ENCODE results near the gene SRD5A1.

Gene SRD5A1

DNA sequence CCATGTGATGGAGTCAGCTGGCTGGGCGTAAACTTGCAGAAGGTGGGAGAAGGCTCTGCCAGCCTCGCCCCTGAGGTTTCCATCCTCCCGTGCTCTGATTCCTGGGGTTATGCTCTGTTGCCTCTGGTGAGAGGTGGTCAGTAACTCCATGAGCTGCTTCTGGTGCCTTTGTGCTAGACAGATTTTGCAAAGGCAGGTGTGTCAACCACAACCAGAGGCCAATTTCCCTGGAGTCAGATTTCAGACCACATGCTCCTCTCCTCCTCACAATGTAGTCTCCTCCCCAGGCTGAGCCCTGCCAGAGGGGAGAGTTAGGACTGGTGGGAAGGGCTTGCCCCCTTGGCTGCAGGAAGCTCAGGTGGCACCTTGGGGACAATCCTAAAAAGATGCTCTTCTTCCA lies 41.2 kb downstream of the SRD5A1 start:
- no peak for DNase-seq (ENCODE audit: low read depth, low spot score)

GRCh38 chr5:6674886-6675285 lies 41.6 kb downstream of the SRD5A1 start:
- DNase-seq (ENCODE audit: low read depth, low spot score), result no peak

More for the DNA sequence above, 41.2 kb downstream of the SRD5A1 start:
- no peak overlapping the region for H3K4me3 ChIP-seq (ENCODE audit: low read length)

DNA sequence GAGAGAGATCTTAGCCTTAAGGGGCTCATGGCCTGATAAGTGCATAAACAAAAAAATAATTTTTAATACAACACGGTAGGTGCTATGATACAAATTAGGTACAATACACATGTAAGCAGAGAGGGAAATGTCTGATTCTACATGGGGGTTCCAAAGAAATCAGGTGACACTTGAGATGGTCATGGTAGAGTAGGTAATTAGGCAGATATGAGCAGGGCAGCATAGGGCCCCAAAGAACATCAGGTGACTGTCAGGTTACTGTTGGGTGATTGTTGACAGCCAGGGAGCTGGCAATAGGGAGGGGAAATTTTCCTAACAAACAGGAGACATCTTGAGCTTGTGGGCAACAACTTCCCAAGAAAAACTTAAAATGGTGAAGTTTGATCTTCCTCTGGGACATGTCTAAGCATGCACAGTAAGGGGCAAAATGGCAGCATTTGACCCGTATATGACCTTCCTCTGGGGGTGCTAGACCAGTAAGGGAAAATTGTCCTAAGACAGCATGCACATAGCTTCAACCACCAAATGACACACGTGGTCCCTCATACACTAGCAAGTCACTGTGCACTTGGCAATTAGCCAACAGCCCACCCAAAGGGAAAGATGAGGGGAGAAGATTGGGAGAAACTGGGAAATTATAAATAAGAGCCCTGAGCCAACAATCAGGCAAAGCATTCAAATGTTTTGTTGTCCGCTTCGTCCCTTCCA lies 42.7 kb downstream of the SRD5A1 start:
- no peak overlapping the region for H3K4me3 ChIP-seq (ENCODE audit: low read length)
- no peak for DNase-seq (ENCODE audit: low read depth, low spot score)

More at GRCh38 chr5:6674886-6675285, 41.6 kb downstream of the SRD5A1 start:
- H3K4me3 ChIP-seq (ENCODE audit: low read length), result no peak overlapping the region

GRCh38 chr5:6676702-6677101 lies 43.5 kb downstream of the SRD5A1 start:
- no peak for DNase-seq (ENCODE audit: low read depth, low spot score)
- H3K4me3 ChIP-seq (ENCODE audit: low read length), result no peak overlapping the region

- DNase-seq (ENCODE audit: low read depth, low spot score), result no peak
- no peak overlapping the region for H3K4me3 ChIP-seq (ENCODE audit: low read length)
These were observed 45.1 kb downstream of the SRD5A1 start for GRCh38 chr5:6678385-6678784.

DNA sequence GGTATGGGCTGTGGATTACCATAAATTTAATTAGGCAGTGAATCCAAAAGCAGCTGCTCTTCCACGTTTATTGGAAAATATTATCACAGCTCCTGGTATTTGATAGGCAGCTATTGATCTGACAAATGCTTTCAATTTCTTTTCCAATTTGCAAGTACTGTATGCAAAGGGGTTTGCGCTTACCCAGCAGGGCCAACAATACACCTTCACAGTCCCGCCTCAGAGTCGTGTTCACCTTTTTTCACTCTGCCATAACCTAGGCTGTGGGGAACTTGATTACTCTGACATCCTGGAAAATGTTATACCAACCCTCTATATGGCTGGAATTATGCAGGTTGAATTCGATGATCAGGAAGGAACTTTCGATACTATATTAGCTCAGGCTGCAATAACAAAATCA lies 47.7 kb downstream of the SRD5A1 start:
- DNase-seq (ENCODE audit: low read depth, low spot score), result no peak
- no peak overlapping the region for H3K4me3 ChIP-seq (ENCODE audit: low read length)

DNA sequence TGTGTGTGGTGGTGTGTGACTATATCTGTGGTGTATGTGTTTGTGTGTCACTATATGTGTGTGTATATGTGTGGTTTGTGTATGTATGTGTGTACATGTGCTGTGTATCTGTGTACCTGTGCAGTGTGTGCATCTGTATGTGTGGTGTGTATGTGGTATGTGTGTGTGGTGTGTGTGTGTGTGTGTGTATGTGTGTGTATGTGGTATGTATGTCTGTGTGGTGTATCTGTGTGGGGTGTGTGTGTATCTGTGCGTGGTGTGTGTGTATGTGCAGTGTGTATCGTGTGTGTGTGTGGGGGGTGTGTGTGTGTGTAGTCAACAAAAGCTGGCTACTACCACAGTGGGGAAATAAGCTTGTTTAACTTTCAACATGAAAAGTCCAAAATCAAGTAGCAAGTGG lies 48.4 kb downstream of the SRD5A1 start:
- no peak overlapping the region for H3K4me3 ChIP-seq (ENCODE audit: low read length)
- no peak for DNase-seq (ENCODE audit: low read depth, low spot score)

- no peak for DNase-seq (ENCODE audit: low read depth, low spot score)
- H3K4me3 ChIP-seq (ENCODE audit: low read length), result no peak overlapping the region
These were observed 49.0 kb downstream of the SRD5A1 start for GRCh38 chr5:6682239-6682638.

DNA sequence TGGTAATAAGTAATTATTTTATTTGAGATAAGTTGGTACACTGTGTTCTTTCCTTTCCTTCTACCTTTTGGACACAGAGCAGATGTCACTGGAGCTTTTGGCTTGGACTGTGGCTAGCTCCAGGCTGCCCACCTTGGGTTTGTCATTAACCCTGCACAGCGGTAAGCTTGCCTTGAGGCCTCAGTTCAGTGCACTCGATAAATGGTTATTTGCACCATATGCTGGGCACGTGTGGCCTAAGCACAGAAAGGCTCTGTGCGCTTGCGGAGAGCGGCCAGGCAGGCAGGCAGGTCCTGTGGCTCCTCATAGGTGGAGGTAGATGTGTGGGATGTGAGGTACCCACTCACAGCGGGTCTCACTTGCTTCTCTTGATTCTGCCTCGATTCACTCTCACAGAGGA lies 50.0 kb downstream of the SRD5A1 start:
- no peak overlapping the region for H3K4me3 ChIP-seq (ENCODE audit: low read length)
- DNase-seq (ENCODE audit: low read depth, low spot score), result no peak

DNA sequence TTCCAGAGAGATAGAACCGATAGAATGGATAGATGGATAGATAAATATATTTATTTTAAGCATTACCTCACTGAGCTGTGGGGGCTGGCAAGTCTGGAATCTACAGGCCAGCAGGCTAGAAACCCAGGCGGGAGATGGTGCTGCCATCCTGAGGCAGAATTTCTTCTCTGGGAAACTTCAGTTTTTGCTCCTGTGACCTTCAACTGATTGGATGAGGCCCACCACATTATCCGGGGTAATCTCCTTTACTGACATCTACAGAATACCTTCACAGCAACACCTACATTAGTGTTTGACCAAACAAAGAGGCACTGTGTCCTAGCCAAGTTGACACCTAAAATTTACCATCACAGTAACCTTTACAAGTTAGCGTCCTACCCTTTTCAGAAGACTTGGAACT lies 50.8 kb downstream of the SRD5A1 start:
- no peak for DNase-seq (ENCODE audit: low read depth, low spot score)
- H3K4me3 ChIP-seq (ENCODE audit: low read length), result no peak overlapping the region

GRCh38 chr5:6686501-6686900 lies 53.3 kb downstream of the SRD5A1 start:
- H3K4me3 ChIP-seq (ENCODE audit: low read length), result no peak overlapping the region
- DNase-seq (ENCODE audit: low read depth, low spot score), result no peak

GRCh38 chr5:6686915-6687409 lies 53.7 kb downstream of the SRD5A1 start:
- no peak overlapping the region for H3K4me3 ChIP-seq (ENCODE audit: low read length)
- DNase-seq (ENCODE audit: low read depth, low spot score), result no peak

DNA sequence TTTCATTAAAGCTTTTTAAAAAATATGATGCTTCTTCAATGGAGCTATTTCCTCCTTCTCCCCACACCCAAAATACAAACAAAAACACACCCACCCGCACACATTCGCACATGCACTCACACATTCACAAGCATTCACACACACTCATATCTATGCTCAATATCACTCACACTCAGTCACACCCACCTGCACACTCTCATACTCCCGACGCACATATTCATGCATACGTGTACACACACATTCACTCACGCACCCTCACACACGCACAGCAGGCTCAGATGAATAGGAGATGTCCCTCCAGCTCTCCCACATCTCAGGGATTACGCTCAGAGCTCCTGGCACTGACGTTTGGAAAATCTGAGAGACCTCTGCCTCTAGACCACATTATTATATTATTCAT lies 54.3 kb downstream of the SRD5A1 start:
- no peak overlapping the region for H3K4me3 ChIP-seq (ENCODE audit: low read length)

GRCh38 chr5:6692906-6693305 lies 59.7 kb downstream of the SRD5A1 start:
- no peak for DNase-seq (ENCODE audit: low read depth, low spot score)
- no peak overlapping the region for H3K4me3 ChIP-seq (ENCODE audit: low read length)

More for the DNA sequence above, 54.3 kb downstream of the SRD5A1 start:
- DNase-seq (ENCODE audit: low read depth, low spot score), result no peak

GRCh38 chr5:6698696-6699095 lies 65.5 kb downstream of the SRD5A1 start:
- DNase-seq (ENCODE audit: low read depth, low spot score), result no peak

DNA sequence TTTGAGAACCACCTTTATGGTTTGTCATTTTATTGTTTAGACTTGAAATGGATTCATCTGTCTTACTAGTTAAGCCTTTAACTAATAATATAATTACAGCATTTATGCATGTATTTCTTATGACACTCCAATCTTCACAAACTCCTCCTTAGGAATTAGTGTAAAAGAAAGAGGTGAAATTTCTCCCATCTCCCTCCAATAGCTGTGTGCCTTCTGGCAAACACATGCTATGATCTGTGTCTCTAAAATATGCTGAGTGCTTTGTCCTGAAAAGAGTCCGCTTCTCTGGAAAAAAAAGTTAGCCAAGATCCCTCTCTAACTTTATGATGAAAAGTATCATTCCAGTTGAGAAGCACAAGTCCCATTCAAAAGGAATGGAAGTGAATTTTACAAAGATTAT lies 66.1 kb downstream of the SRD5A1 start:
- H3K4me3 ChIP-seq (ENCODE audit: low read length), result no peak overlapping the region
- DNase-seq (ENCODE audit: low read depth, low spot score), result no peak

More at GRCh38 chr5:6698696-6699095, 65.5 kb downstream of the SRD5A1 start:
- H3K4me3 ChIP-seq (ENCODE audit: low read length), result no peak overlapping the region

DNA sequence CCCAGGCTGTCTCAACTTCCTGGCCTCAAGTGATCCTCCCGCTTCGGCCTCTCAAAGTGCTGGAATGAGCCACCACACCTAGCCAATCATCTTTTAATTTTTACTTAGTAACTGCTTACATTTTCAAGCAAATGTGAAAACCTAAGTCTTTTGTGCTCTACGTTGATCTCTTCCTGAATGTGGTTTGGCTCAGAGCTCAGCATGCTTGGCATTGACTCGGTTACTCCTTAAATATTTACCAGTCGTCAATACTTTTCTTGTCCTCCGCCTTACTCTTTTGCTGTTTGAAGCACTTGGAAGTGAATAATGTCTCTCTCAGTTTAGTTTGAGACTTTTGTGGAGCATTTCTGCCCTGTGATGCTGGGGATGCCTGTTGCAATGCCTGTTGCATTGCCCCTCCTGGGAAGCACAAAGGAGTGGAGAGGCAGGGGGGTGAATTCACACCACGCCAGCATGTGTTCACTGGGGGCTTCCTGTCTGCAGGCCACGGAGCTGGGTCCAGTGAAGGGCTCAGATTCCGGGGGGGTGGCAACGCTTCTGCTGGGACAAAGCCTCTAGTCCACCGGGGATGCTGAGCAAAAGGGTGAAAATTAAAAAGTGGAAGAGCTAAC lies 66.9 kb downstream of the SRD5A1 start:
- DNase-seq (ENCODE audit: low read depth, low spot score), result no peak
- H3K4me3 ChIP-seq (ENCODE audit: low read length), result no peak overlapping the region

- H3K4me3 ChIP-seq (ENCODE audit: low read length), result no peak overlapping the region
- DNase-seq (ENCODE audit: low read depth, low spot score), result no peak
These were observed 67.6 kb downstream of the SRD5A1 start for GRCh38 chr5:6700685-6701355.

- no peak overlapping the region for H3K4me3 ChIP-seq (ENCODE audit: low read length)
- DNase-seq (ENCODE audit: low read depth, low spot score), result no peak
These were observed 68.3 kb downstream of the SRD5A1 start for GRCh38 chr5:6701491-6701890.

DNA sequence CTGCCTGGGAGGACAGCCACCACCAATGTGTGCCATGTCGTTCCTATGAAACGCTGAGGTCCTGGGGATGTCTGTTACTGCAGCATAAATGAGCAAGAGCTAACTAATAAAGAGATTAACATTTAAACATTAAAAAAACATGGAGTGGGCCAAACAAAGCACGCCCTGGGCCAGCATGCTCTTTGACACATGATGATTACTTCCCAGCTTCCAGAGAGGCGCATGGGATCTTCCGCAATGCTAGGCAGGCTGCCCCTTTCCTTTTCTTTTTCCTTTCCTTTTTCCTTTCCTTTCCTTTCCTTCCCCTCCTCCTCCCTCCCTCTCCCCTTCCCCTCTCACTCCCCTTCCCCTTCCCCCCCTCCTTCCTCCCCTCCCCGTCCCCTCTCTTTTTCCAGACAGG lies 69.4 kb downstream of the SRD5A1 start:
- H3K4me3 ChIP-seq (ENCODE audit: low read length), result no peak overlapping the region
- no peak for DNase-seq (ENCODE audit: low read depth, low spot score)

All from Jurkat, Clone E6-1 (cell line).